Measurements from ENCODE around the gene PLCD3.

Gene PLCD3

GRCh38 chr17:45149669-45150664, 17.7 kb upstream of the PLCD3 start:
- peak; percentile 56 for DNase-seq

GRCh38 chr17:45149037-45149668, 16.8 kb upstream of the PLCD3 start:
- peak; percentile 88 for DNase-seq

DNA sequence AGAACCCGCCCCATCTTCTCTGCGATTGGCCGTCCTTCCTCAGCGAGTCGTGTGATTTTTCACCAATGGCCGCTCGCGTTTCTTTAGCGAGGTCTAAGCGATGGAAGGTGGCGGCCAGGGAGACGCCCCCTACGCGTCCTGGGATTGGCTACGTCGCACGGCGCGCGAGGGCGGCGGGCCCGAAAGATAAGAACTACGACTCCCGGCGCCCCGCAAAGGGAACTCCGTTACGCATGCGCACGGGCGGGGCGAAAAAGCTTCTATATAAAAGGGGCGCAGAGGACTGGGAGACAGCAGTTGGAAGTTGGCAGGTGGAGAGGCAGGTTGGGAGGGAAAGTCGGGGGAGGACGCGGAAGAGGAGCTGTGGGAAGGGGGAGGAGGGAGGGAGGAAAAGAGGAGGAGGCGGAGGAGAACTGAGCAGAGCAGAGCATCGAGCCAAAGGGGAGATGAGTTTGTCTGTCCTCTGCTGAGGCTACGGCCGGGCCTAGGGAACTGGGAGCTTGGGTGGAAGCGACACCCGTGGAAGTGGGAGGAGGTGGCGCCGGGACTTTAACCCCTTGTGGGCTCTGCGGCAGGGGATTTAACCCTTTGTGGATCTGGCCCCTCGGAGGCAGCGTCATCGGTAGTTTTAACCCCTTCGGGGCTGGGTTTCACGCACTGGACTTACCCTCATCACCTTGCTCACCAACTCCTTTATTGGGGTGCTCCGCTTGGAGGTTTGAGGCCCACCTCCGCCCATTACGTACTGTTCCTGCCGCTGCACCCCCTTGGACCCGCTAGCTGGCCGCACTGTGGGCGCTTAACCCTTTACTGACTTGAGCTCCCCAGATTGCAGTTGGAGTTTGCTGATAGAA, 16.1 kb upstream of the PLCD3 start, which contains the start of gene HEXIM1:
Gene HEXIM1 (plus strand): TSS at position 293 of the 854 bp plus-strand sequence. CDS start 716 bp downstream, outside the sequence.
- DNase-seq = peak; percentile 99

DNA sequence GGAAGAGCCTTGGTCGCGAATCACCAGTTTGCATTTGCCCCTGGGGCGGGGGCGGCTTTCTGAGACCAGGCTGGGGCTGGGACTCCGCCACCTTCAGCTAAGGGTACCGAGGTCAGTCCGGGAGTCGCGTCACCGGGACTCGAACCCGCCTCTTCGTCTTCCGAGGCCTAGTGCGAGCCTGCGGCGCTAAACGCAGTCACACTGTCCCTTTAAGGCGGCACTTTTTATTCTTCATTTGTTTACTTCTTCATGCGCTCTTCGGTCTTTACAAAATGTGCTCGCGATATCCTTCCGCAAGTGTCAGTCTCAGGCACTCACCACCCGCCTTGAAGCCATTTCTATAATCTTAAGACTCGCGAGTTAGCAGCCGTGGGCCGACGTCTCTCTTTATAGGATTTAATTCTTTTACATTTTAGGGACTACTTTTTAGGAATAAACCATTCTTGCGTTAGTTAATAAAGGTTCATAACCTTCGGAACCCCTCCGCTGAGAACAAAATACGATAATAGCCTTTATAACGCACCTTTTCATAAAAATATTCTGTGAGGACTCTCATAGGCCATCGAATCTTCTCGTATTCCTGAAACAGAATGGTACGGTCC, 15.4 kb upstream of the PLCD3 start:
- peak; percentile 87 for DNase-seq

DNA sequence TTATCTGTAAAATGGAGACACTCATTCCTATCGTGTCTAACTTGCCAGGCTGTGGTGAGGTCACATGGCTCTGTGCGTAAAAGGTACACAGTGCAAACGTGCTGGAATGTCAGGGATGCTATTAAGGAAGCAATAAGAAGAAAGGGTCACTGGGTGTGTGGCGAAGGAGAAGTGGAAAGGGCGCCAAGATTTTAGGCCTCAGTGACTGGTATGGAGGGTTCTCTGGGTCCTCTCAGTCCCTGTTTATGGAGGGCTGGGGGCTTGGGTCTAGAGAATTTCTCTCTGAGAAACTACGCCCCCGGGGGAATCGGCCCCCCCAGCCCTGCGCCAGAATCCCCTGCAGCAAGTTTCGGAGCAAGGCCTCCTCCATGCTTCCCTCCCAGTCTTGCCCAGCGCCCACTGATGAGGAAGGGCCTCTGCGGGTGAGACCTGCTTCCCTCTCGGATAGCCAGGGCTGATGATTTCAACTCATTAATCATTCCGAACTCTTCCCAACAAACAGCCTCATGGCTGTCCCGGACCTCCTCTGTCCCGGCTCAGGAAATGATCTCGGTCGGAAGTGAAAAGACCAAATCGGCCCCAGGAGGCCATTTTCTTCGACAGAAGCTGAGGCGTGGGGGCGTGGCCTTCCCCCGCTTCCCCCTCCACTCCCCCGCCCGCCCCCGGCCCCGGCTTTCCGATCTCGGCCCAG, 14.7 kb upstream of the PLCD3 start:
- peak; percentile 78 for DNase-seq

DNA sequence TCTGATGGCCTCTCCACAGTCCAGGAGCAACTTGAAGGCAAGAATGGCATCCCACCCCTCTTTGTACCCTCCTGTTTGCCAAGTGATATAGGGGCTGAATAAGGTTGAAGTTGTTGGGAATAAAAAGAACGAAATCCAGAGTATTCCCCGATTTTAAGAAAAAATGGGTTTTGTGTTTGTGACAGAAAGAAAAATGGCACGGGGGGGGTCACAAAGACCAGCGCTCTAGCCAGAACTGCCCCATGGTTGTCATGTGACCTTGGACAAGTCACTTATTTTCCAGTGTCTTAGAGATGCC, 14.2 kb upstream of the PLCD3 start:
- DNase-seq = no peak

DNA sequence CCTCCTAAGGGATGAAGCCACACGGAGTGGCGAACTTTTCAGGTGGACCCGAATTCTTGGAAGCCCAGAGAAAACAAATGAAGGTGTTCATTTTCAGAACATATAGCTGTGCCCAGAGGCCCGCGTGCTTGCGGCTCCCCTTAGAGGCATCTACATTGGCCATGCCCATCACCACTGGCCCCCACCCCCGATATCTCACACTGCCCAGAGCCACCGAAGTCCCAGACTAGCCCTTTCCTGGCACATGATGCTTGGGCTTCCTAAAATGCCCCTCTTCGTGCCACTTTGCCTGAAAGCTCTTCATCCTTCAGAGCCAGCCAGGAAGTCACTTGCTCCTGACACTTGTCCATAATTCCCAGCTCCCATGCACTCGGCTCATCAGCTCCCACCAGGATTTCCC, 13.9 kb upstream of the PLCD3 start:
- DNase-seq = no peak

- DNase-seq = no peak
Measured at GRCh38 chr17:45145035-45145389, 12.7 kb upstream of the PLCD3 start.

DNA sequence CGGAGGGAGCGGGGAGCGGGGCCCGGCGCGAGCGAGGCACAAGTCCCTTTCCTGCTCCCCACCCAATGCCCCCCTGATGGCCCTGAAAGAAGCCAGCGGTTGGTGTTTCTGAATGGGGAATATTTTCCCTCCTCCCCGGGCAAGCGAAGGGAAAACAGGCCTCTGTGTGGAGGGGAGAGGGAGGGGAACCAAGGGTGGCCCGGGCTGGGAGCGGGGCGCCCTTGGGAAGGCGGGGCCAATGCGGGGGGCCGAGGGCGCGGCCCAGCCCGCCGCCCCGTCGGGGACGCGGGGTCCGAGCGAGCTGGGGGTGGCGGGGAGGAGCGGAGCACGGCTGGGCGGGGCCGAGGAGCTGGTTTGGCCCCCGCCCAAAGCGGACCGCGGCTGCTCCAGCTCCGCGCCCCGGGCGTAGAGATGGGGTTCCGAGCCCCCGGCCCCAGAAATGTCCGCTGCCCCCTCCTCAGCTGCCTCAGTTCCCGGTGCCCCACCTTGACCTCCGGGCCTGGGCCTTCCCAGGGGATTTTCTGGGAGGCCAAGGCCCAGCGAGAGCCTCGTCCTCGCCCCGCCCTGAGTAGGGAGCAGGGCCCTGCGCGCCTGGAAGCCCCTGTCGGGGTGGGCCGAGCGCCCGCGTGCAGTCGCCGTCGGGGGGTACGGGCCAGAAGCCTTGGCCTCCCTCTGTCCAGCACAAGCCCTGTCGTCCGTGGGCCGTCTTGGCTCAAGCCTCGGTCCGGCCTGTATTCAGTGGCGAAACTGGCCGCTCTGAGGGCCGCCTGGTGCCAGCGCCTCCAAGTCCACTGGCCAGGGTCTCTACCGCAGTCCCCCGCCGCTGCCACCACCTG, 12.1 kb upstream of the PLCD3 start:
- DNase-seq = peak; percentile 18

DNA sequence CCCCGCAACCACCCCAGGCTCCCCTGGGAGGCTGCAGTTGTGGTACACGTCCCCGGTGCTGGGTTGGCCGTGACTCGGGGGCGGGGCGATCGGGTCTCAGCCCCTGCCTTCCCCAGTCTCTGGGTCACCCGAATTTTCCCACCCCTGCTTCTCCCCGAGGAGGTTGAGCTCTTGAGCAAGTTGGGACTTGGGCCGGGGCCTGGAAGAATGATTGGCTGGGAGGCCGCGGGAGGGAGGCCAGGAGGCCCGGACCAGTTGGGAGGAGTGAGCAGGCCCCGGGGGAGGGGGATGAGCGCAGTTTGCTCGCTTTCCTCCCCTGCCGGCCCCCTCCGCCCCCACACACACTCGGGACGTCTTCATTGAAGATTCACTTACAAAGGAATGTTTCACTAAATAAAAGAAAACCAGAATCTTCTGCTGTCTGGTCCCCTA, 11.5 kb upstream of the PLCD3 start:
- peak; percentile 21 for DNase-seq

DNA sequence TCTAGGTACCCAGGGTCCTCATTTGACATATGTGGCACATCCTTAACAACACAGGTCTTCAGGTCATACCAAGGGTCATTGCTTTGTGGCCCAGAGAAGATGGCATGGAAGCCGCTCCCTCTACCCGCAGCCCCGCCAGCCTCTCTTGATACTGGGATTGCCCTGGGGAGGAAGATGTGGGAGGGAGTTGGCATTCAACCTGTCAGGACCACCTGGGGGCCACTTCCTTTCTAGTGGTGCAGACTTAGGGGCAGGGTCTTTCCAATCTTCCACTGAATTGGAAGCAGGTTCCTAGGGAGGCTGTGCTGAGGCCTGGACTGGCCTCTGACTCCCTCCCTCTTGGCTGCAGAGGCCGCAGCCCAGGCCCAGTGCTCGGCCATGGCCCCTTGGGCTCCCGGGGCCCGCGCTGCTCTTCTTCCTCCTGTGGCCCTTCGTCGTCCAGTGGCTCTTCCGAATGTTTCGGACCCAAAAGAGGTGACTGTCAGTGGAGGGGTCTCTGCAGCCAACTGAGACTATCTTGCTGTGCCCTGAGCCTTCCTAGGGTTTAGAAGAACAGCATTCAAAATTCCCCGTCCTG, 10.9 kb upstream of the PLCD3 start:
- DNase-seq = no peak

DNA sequence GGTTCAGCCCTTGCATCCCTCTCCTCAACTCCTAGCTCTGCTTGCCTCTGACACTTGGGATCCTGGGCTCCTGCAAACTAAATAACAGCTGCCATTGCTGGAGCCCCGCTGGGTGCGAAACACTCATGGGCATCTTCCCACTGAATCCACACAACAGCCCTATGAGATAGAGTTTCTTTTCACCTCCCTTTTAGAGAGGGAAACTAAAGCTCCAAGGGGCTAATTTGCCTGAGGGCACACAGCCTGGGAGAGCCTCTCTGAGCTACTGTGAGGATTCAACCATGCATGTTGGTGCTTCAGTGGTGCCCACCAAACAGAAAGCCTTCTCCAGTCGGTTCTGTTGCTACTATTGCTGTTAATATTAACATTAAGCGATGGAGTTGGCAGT, 7.2 kb upstream of the PLCD3 start:
- no peak for DNase-seq

DNA sequence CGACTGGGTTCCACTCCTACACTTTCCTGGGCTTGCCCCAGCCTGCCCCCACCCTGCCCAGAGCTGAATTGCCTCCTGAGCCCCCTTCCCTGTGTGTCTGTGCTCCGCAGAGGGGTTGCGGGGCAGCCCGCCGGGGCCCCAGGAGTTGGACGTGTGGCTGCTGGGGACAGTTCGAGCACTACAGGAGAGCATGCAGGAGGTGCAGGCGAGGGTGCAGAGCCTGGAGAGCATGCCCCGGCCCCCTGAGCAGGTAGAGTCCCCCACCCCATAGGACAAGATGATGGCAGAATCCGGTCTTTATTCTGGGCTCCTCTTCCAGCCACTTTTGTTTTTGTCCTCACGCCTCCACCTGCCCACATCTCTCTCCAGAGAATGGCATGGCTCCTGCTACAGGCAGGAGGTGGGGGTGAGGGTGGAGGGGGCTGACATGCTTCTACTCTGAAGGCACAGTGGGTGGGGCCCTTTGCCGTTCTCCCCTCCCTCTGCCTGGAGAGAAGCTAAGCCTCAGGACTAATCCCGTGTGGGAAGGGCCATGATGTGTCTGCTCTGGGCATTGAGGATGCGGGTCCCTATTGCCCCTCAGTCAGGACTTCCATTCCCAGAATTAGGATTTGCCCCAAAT, 6.7 kb upstream of the PLCD3 start:
- no peak for DNase-seq

- no peak for DNase-seq
Measured at GRCh38 chr17:45137561-45138305, 5.4 kb upstream of the PLCD3 start.

DNA sequence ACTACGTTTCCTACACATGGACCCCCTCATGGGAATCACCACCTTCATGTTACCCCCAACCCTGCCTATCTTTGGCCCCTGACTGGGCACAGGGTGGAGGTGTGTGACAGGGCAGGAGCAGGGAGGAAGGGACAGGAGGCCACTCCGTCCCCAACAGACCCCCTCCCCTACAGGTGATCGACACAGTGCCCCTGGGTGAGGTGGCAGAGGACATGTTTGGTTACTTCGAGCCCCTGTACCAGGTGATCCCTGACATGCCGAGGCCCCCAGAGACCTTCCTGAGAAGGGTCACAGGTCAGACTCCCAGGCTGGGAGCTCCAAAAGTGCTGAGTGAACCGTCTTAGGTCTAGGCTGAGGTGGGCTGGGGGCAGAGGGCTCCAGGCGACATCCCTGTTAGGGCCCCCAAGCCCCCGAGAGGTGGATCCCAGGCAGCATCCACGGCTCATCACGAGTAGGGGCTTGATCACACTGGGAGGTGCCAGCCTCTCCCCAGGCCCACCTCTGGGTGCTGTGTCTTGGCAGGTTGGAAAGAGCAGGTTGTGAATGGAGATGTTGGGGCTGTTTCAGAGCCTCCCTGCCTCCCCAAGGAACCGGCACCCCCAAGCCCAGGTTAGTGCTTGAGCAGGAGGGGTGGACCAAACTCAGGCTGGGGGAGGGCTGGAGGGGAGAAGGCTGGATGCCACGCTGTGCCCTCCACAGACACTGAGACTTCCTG, 4.7 kb upstream of the PLCD3 start:
- DNase-seq = no peak

DNA sequence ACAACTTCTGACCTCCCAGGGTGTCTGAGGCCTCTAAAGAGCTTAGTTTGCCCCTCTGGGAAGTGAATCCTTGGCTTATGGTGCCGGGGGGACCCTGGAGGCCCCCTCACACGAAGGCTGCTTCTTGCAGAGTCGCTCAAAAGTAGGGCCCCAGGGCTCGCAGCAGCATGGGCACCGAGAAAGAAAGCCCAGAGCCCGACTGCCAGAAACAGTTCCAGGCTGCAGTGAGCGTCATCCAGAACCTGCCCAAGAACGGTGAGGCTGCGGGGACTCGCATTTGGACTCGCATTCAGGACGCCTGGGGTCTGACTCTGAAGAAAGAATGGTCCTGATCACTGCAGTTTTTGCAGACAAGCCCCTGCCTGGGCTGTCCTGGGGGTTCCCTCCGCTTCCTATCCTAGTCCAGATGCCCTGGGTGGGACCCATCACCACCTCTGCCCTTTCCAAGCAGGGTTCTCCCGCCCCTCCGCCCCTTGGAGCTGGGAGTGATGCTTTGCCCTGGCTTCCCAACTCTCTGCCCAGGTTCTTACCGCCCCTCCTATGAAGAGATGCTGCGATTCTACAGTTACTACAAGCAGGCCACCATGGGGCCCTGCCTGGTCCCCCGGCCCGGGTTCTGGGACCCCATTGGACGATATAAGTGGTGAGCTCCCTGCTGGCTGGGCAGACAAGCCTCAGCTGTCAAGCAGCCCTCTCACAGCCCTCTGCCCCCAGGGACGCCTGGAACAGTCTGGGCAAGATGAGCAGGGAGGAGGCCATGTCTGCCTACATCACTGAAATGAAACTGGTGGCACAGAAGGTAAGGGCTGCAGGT, 3.9 kb upstream of the PLCD3 start:
- no peak for DNase-seq

DNA sequence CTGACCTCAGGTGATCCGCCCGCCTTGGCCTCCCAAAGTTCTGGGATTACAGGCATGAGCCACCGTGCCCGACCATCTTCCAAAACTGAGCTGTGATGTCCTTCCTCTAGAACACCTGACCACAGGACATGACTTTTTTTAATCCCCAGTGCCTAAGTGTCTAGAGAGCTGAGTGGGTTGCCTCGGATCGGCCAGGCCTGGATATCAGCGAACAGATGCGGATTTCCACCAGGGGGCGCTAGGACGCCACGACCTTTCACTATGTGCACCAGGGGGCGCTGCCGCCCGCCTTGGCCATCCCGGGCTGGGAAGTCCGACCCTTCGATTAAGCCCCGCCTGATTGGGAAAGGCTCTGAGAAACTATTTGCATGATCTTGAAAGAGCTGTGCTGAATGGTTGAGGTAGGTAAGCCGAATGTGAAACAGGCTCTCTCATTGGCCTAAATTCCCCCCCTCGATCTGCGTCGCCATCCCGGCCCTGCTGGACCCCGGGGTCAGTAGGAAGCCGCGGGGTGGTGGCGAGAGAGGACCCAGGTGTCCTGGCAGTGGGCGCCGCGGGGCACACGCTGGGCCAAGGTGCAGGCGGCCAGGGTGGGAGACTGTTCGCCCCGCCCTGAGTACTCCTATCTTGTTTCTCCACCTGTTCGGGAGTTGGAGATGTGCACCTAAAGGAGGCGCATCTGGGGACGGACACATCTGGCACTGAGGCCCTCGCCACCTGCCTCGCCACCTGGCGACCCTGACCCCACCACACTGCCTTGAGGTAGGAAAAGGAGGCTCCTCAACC, 3.1 kb upstream of the PLCD3 start, which contains the start of gene ACBD4:
Gene ACBD4 (plus strand): TSS at position 496 of the 786 bp plus-strand sequence. CDS start 458 bp downstream, outside the sequence.
- DNase-seq = peak; percentile 98

Data from activated CD4-positive, alpha-beta T cell treated with anti-CD3 and anti-CD28 coated beads, Interleukin-2, Interleukin-6, amounts not matched to agents 100 ng/mL and 50 ng/mL, durations not matched to agents 16 hours and 8 hours (primary cell).